ENCODE measurements around the gene NFIA. TPM values are rescaled to one million over a fixed set of nuclear protein-coding genes. Genes with fewer than 3 reads are reported as not detected.

NFIA gene
- total and polyA plus RNA-seq, 2 of the 13 experiments (the other 11 are each of a cell fraction or from before 2014, with no cell fraction given) = 14.7 to 28.5 TPM

- in situ Hi-C loops (cut with HindIII; ENCODE audit: extremely low pct_ligation_motif_present, low pct_unique_long_range_greater_than_20kb) (no loop called here), intact Hi-C loops (cut with micrococcal nuclease; ENCODE audit: unreplicated experiment) (no loop called here)
- Histone ChIP-seq H3K9me3 (ENCODE audit: low read length) (no peaks in the 10 kb centered on the region), H3K9ac (ENCODE audit: insufficient read depth, low read depth, low read length) (no peak overlapping the region), H3K36me3 (replicated peaks in 1 of 2; ENCODE audit: control insufficient read depth in 1 of 2, insufficient read depth in 2 of 2, low read length in 2 of 2) (peaks cover 4 to 12% of the 10 kb centered on the region in 2 experiments; a peak in 2 of 5 replicates), H3K4me2 (ENCODE audit: low read depth, low read length) (no peak overlapping the region), H3K79me2 (ENCODE audit: insufficient read depth, low read length) (peaks cover 92% of the 10 kb centered on the region), H3K27ac (ENCODE audit: extremely low read length, insufficient read depth, low read length) (no peak overlapping the region), H2AFZ (ENCODE audit: low read length) (no peak overlapping the region), H3K4me3 (replicated peaks in 1 of 3; ENCODE audit: insufficient read depth in 1 of 3, low read depth in 2 of 3, low read length in 3 of 3) (no peak overlapping the region), H4K20me1 (ENCODE audit: insufficient read depth, low read length) (peaks cover under 1% of the 10 kb centered on the region; the same call in 1 of the 2 replicates), H3K27me3 (ENCODE audit: control insufficient read depth in 1 of 2, insufficient read depth in 2 of 2, low read length in 2 of 2) (no peaks in the 10 kb centered on the region), H3K4me1 (ENCODE audit: insufficient read depth, low read length) (peaks cover 30% of the 10 kb centered on the region)
- POLR2A ChIA-PET = no interaction called here
- ATAC-seq (no peak), DNase-seq (ENCODE audit: low spot score) (no peak), FAIRE-seq (no peak)
- no TSS peak for BruUV-seq (replicated peaks)
- CTCF ChIA-PET (ENCODE audit: low intra/inter-chr PET ratio, low total read pairs) = no interaction called here
- 97% methylated on average over 6 of the region's 6 CpGs for WGBS (ENCODE audit: low lambda C conversion rate)
- TF ChIP-seq FOXO4 (CRISPR knock-in tag; conservative IDR thresholded peaks at IDR 0.05) = no peak
- no peak for TF ChIP-seq FOXC1 (CRISPR knock-in tag; IDR thresholded peaks at IDR 0.05; ENCODE audit: borderline replicate concordance)
- no peak for TF ChIP-seq NFKBIZ (CRISPR knock-in tag; IDR thresholded peaks at IDR 0.05)
- no peak for TF ChIP-seq TEAD3 (CRISPR knock-in tag; optimal IDR thresholded peaks at IDR 0.05; ENCODE audit: borderline replicate concordance)
- TF ChIP-seq ZNF33B (CRISPR knock-in tag; IDR thresholded peaks at IDR 0.05) = no peak
- TF ChIP-seq GTF2F1 (IDR thresholded peaks at IDR 0.05; ENCODE audit: low read length) = no peak
- TF ChIP-seq ZKSCAN1 (IDR thresholded peaks at IDR 0.05; ENCODE audit: low read length) = no peak
- TF ChIP-seq ZNF777 (CRISPR knock-in tag; IDR thresholded peaks at IDR 0.05) = no peak
- TF ChIP-seq PLSCR1 (CRISPR knock-in tag; IDR thresholded peaks at IDR 0.05; ENCODE audit: borderline replicate concordance) = no peak
- TF ChIP-seq MLXIP (CRISPR knock-in tag; IDR thresholded peaks at IDR 0.05; ENCODE audit: borderline replicate concordance) = no peak
- TF ChIP-seq PHF8 (CRISPR knock-in tag; IDR thresholded peaks at IDR 0.05) = no peak
- no peak for TF ChIP-seq ZNF850 (CRISPR knock-in tag; conservative IDR thresholded peaks at IDR 0.05)
- no peak for TF ChIP-seq PLRG1 (conservative IDR thresholded peaks at IDR 0.05)
- no peak for TF ChIP-seq HNF1A (IDR thresholded peaks at IDR 0.05; ENCODE audit: low read depth)
- no peak for TF ChIP-seq HNF1A (CRISPR knock-in tag; IDR thresholded peaks at IDR 0.05; ENCODE audit: borderline replicate concordance)
- TF ChIP-seq KLF12 (CRISPR knock-in tag; IDR thresholded peaks at IDR 0.05; ENCODE audit: borderline replicate concordance) = no peak
- no peak for TF ChIP-seq MXD1 (CRISPR knock-in tag; IDR thresholded peaks at IDR 0.05)
Observed at GRCh38 chr1:61173118-61173517, 90.8 kb downstream of the NFIA start.
